LHCN-M2 (cell line): ENCODE results near the gene FAM181A. TPM values are rescaled to one million over a fixed set of nuclear protein-coding genes. Genes with fewer than 3 reads are reported as not detected.

Experiments
- DNase-seq: peaks from one replicate; pipeline ENCODE4 v3.0.0-alpha.2; 2012; ENCODE audit warnings: low read depth
- total RNA-seq: library from RNA; depleted of rRNA; stranded (reverse); fragments of >200 nt; gene quantifications from 2 replicates; pipeline ENCODE4 v1.2.3, GENCODE V29; 2014; rRNA removed

FAM181A gene
- total RNA-seq, 1 experiment from 2014 or later, result not detected

- no peak for DNase-seq
Observed at GRCh38 chr14:93977790-93978581, 50.8 kb downstream of the FAM181A start.

GRCh38 chr14:93978735-93979134 lies 51.6 kb downstream of the FAM181A start:
- DNase-seq, result no peak

Other genes with a start within 250 kb of the FAM181A start
- not detected in 2 replicates for gene PRIMA1, start 138.9 kb upstream of the FAM181A start, total RNA-seq
- 0.40 TPM in 1 of 2 replicates, not detected in the other for gene ASB2, start 49.2 kb downstream of the FAM181A start, total RNA-seq
- gene CCDC197, start 70.0 kb downstream of the FAM181A start, total RNA-seq, result not detected in 2 replicates
- gene OTUB2, start 99.0 kb downstream of the FAM181A start, total RNA-seq, result 0.45 and 0.69 TPM in 2 replicates
- gene DDX24, start 153.9 kb downstream of the FAM181A start, total RNA-seq, result 155 and 171 TPM in 2 replicates
- gene IFI27L1, start 154.0 kb downstream of the FAM181A start, total RNA-seq, result 21.0 and 31.2 TPM in 2 replicates
- 0.51 and 1.5 TPM in 2 replicates for gene IFI27, start 183.4 kb downstream of the FAM181A start, total RNA-seq
- 63.5 and 107 TPM in 2 replicates for gene IFI27L2, start 202.3 kb downstream of the FAM181A start, total RNA-seq
- gene PPP4R4, start 247.0 kb downstream of the FAM181A start, total RNA-seq, result 0.19 and 0.40 TPM in 2 replicates